Cardiac septum (tissue), 1 donor: ENCODE data around the gene FRG2. TPM values are rescaled to one million over a fixed set of nuclear protein-coding genes. Genes with fewer than 3 reads are reported as not detected.
"Not testable (repeated sequence)": the region's sequence is repeated elsewhere in the genome, so short reads cannot be mapped to it uniquely, and the experiment has no call there.

Experiments
- DNase-seq: peaks from one replicate; pipeline ENCODE4 v3.0.0-alpha.2; 2020; ENCODE audit warnings: low spot score
- intact Hi-C: fragments of 100-400 bp; cut with DNase I; formaldehyde crosslinking; loops from one replicate; pipeline ENCODE4 v1.14.0; 2022
- total RNA-seq: library from RNA; stranded (reverse); fragmentation: NEBNext Ultra II Directional; extraction: Animal tissue kit (Norgen Biotek cat#: 25700); gene quantifications from one replicate; pipeline ENCODE4 v1.2.1, GENCODE V29; 2021
- donor health status: DM: no; HTN: no; CAD: no.

The FRG2 gene
- total RNA-seq, 1 donor from 2014 or later = not detected

DNA sequence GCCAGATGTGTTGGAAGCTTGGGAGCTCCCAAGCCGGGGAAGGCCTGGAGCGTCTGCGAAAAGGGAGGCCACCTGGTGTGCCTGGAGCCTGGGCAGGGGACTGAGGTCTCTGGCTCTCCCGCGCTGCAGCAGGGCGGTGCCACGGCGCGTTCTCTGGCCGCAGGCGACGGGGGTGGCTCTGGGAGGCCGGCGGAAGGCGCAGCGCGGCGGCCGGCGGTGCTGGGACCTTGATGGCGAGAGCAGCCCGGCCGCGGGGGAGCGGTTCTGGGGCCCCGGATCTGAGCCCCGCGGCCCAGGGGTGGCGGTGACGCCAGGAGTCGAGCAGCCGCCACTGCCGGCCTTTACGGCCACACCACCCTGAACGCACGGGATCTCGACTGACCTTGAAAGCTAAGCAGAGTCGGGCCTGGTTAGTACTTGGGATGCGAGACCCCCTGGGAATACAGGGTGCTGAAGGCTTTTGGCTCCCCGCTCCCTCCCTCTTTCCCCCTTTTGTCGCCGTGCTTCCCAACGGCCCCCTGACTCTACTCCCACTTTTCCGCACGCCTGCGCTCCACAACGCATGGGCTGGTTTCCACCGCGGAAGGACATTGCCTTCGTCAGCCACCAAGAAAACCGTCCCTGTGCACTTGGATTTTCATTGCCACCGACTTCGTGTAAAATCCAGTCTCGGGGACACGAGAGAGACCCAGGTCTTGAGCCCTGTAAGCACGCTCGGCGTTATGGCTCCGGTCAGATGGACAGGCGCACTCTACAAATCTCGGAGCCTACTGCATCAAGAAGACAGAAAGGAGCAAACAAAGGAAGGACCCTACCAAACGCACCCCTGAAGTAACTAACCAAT lies 9.5 kb downstream of the FRG2 start:
- DNase-seq = no peak

GRCh38 chr4:190016369-190017289 lies 10.4 kb downstream of the FRG2 start:
- intact Hi-C loops = no loop called here
- no peak for DNase-seq

More for the DNA sequence above, 9.5 kb downstream of the FRG2 start:
- intact Hi-C loops = no loop called here

DNA sequence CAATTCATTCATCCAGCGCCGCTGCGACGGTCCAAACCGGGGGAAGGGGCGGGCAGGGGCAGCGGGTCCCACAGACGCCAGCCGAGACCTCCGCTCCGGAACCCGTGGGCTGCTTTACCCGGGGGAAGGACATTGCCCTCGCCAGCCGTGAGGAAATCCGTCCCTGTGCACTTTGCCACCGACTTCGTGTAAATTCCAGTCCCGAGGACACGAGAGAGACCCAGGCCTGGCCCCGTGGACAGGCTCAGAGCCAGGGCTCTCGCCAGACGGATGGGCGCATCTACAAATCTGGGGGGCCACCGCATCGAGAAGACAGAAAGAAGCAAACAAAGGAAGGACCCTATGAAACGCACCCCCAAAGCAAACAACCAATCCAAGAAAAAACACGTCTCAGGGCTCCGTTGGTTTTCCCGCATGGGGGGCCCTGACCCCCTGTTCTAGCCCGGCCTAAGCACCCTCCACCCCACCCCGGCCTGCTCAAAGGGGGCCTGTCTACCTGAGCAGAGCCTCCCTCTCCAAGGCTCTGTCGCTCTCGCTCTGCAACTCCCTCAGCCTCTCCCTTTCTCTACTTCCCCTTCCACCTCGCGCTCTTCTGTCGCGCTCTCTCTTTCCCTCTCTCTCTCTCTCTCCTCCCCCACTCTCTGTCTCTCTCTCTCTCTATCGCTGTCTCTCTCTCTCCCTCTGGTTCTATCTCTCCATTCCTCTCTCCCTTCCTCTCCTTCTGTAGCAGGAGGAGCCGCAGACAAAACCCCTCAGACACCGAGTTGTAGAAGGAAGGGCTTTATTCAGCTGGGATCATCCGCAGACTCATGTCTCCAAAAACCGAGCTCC lies 11.3 kb downstream of the FRG2 start:
- no peak for DNase-seq
- intact Hi-C loops = no loop called here

DNA sequence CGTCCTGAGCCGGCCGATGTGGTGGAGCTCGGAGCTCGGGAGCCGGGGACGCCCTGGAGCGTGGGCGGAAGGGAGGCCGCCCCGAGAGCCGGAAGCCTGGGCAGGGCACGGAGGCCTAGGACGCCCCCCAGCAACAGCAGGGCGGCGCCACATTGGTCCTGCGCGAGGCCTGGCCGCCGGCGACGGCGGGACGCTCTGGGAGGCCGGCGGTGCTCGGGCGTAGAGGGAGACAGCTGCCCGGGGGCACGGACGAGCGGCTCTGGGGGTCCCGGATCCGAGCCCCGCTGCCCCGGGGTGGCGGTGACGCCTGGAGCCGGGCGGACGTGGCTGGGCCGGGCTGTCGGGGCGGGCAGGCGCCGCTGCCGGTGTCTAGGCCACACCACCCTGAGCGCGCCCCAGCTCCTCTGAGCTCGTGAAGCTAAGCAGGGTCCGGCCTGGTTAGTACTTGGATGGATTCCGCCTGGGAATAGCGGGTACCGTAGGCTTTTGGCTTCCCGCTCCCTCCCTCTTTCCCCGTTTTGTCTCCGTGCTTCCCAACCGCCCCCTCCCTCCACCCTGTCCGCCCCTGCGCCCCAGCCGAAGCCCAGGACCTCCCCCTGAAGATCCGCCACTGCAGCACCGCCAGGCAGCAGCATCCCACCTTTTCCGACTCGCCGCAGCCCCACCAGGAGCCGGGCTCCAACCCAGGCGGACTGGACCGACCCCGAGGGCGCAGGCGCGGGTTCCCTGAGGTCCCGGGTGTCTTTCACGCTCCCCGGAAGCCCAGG lies 12.1 kb downstream of the FRG2 start:
- intact Hi-C loops = no loop called here
- DNase-seq = no peak

- intact Hi-C loops, DNase-seq: not testable (repeated sequence)
These were observed 37.1 kb downstream of the FRG2 start for GRCh38 chr4:189989941-189990340.

GRCh38 chr4:189988877-189989431 lies 38.1 kb downstream of the FRG2 start:
- no peak for DNase-seq
- intact Hi-C loops = no loop called here

DNA sequence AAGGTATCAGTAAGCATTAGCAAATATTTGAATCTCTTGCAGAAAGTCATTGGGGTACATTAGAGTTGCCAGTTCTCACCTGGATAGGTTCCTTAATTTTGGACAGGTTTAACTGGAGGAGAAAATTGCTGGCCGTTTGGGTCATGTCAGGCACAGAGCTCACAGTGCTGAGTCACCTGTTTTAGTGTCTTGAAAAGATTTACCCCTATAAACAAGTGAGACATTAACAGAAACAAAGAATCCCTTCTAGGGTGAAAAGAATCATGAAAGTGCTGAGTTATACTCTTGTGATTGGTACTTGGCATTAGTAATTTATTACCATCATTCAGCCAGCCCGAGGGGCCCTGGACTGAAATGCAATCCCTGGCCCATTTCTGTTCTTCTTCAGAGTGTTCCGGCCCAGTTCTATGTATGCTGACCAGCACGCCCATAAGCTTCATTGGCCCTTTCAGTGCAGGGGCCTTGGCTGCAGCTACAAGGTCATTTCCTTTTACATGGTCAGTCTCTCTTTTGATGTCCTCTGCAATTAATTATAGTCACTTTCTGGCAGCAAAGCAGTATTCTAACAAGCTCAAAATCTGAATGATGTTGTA lies 41.3 kb downstream of the FRG2 start:
- intact Hi-C loops, DNase-seq: not testable (repeated sequence)

GRCh38 chr4:189984661-189985060 lies 42.4 kb downstream of the FRG2 start:
- intact Hi-C loops = not testable (repeated sequence)

GRCh38 chr4:189983916-189984526 lies 43.0 kb downstream of the FRG2 start:
- intact Hi-C loops, DNase-seq: not testable (repeated sequence)

More at GRCh38 chr4:189984661-189985060, 42.4 kb downstream of the FRG2 start:
- DNase-seq = not testable (repeated sequence)

DNA sequence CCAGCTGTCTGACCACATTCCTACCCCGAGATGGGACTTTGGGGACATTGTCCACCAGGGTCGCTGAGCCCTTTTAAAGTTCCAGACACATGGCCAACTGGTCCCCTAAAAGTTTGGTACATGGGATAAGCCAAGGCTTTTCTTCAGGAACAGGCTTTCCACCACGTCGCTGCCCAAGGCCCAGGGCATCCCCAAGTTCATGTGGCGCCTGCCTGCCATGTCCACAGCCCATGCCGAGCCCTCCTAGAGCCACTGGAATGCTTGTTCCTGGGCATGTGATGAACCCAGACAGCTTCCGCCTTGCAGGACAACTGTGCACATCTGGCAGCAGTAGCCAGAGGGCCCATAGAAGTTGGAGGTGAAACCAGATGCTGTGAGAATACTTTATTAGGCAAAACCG lies 45.1 kb downstream of the FRG2 start:
- DNase-seq = no peak
- intact Hi-C loops = no loop called here

DNA sequence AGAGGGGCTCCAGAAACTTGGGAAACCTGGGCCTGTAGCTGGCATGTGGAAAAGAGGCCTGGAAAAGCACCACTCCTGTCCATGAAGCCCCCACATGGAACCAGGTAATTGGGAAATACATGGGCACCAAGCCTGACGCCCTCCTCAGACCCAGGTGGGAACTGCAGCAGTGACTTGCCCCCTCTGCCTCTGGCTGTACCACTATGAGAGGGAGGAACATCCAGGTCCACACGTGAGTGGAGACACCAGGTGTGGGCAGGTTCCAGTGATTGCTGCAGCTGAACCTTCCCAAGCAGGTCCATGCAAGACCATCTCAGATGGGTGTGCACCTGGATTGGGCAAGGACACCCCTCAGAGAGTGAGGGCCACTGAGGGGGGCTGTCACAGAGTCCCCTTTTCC lies 46.8 kb downstream of the FRG2 start:
- intact Hi-C loops, DNase-seq: not testable (repeated sequence)

- DNase-seq = no peak
- intact Hi-C loops = no loop called here
These were observed 47.6 kb downstream of the FRG2 start for GRCh38 chr4:189979196-189980047.

Other genes starting within 250 kb of the FRG2 start
- gene FRG1, start 86.4 kb downstream of the FRG2 start, total RNA-seq = 33.0 TPM
- 0.05 TPM for gene DBET, start 37.2 kb upstream of the FRG2 start, total RNA-seq
- not detected for gene DUX4, start 146.5 kb upstream of the FRG2 start, total RNA-seq